SK-N-SH (cell line): ENCODE results near the gene ANKRD65. TPM values are rescaled to one million over a fixed set of nuclear protein-coding genes. Genes with fewer than 3 reads are reported as not detected.

Experiments used
- CTCF ChIA-PET: fragments of 300-600, 350-600 bp; formaldehyde crosslinking; extraction: SDS; loops from one replicate; lab custom pipeline; 2021; lab: Yijun Ruan, JAX
- POLR2A ChIA-PET: fragments of 350-600 bp; sonication (Branson Sonifier 250); formaldehyde crosslinking; extraction: SDS; loops from one replicate; lab custom pipeline; 2020; ENCODE audit warnings: antibody characterized with exemption, inconsistent platforms; lab: Yijun Ruan, JAX
- DNase-seq: peaks from one replicate; pipeline ENCODE4 v3.0.0; 2012
- H2AFZ ChIP-seq: fragments of 200-600 bp; sonication (generic); 2 replicates; pipeline ENCODE4 v1.8.1; 2016; ENCODE audit warnings: antibody characterized with exemption, mild to moderate bottlenecking, low read depth
- H3F3A ChIP-seq: fragments of 200-600 bp; sonication (generic); replicated peaks from 2 replicates; pipeline ENCODE3; 2016; ENCODE audit warnings: antibody characterized with exemption, mild to moderate bottlenecking; ENCODE audit not compliant: insufficient read depth
- H3K27ac ChIP-seq, 2 experiments: fragments of 200-500 bp in 1 of 2; fragments of 200-600 bp in 1 of 2; sonication (Bioruptor generic) in 1 of 2; sonication (generic), shearing (Covaris generic) in 1 of 2; 2 replicates each; pipeline versions ENCODE4 v1.5.1 to v1.6.1; 2014 to 2016; ENCODE audit warnings: low read depth in 2 of 2, inconsistent platforms in 1 of 2, low read length in 1 of 2, mild to moderate bottlenecking in 1 of 2, mixed read lengths in 1 of 2
- H3K27me3 ChIP-seq: fragments of 200-600 bp; sonication (generic), shearing (Covaris generic); 2 replicates; pipeline ENCODE4 v1.6.1; 2016; ENCODE audit warnings: mixed run types; ENCODE audit not compliant: insufficient read depth
- H3K36me3 ChIP-seq, 2 experiments: fragments of 200-500 bp in 1 of 2; fragments of 200-600 bp in 1 of 2; sonication (Bioruptor generic) in 1 of 2; sonication (generic) in 1 of 2; replicated peaks in 1 of 2; 2 replicates each; pipeline versions ENCODE3 to v1.5.1; 2014 to 2016; ENCODE audit warnings: low read length in 1 of 2, mild to moderate bottlenecking in 1 of 2; ENCODE audit not compliant: insufficient read depth in 2 of 2, control insufficient read depth in 1 of 2
- H3K4me1 ChIP-seq, 2 experiments: fragments of 200-500 bp in 1 of 2; fragments of 200-600 bp in 1 of 2; sonication (Bioruptor generic) in 1 of 2; sonication (generic), shearing (Covaris generic) in 1 of 2; 2 replicates each; pipeline versions ENCODE4 v1.5.1 to v1.6.1; 2014 to 2016; ENCODE audit warnings: low read depth in 1 of 2, low read length in 1 of 2, mixed run types in 1 of 2; ENCODE audit not compliant: insufficient read depth in 2 of 2, control insufficient read depth in 1 of 2
- H3K4me2 ChIP-seq: fragments of 200-600 bp; sonication (generic), shearing (Covaris generic); 2 replicates; pipeline ENCODE4 v1.6.1; 2017; ENCODE audit warnings: mixed run types
- H3K4me3 ChIP-seq, 2 experiments: fragments of 200-500 bp in 1 of 2; fragments of 200-600 bp in 1 of 2; sonication (Bioruptor generic) in 1 of 2; sonication (generic), shearing (Covaris generic) in 1 of 2; 2 replicates each; pipeline versions ENCODE4 v1.5.1 to v1.8.1; 2014 to 2016; ENCODE audit warnings: low read depth in 2 of 2, inconsistent platforms in 1 of 2, low read length in 1 of 2, mild to moderate bottlenecking in 1 of 2, mixed read lengths in 1 of 2, moderate library complexity in 1 of 2
- H3K79me2 ChIP-seq: fragments of 200-600 bp; sonication (generic); 2 replicates; pipeline ENCODE4 v1.8.1; 2017; ENCODE audit warnings: mild to moderate bottlenecking; ENCODE audit not compliant: insufficient read depth
- H3K9ac ChIP-seq: fragments of 200-600 bp; sonication (generic); 2 replicates; pipeline ENCODE4 v1.6.1; 2017; ENCODE audit warnings: mixed run types
- H3K9me2 ChIP-seq: fragments of 200-600 bp; sonication (generic); 2 replicates; pipeline ENCODE4 v1.6.1; 2017; ENCODE audit warnings: mixed run types
- H3K9me3 ChIP-seq: fragments of 200-600 bp; sonication (generic); 2 replicates; pipeline ENCODE4 v1.6.1; 2017; ENCODE audit warnings: mixed run types, mild to moderate bottlenecking, moderate library complexity
- H4K20me1 ChIP-seq: fragments of 200-600 bp; sonication (generic); 2 replicates; pipeline ENCODE4 v1.6.1; 2017; ENCODE audit warnings: mild to moderate bottlenecking, mixed run types; ENCODE audit not compliant: insufficient read depth
- CTCF ChIP-seq: fragments of 200-600 bp; sonication (generic); IDR thresholded peaks from 2 replicates; pipeline ENCODE4 v1.6.1; 2017; ENCODE audit warnings: antibody characterized with exemption, mild to moderate bottlenecking, moderate library complexity
- GABPA ChIP-seq: IDR thresholded peaks from 2 replicates; pipeline ENCODE4 v1.4.0; 2012; ENCODE audit warnings: low read depth, mild to moderate bottlenecking
- IRF3 ChIP-seq: fragments of 150-350 bp; IDR thresholded peaks from 2 replicates; pipeline ENCODE4 v1.6.1; 2016; ENCODE audit warnings: mild to moderate bottlenecking, low read depth, low read length
- NFIC ChIP-seq: IDR thresholded peaks from 2 replicates; pipeline ENCODE4 v1.4.0; 2012; ENCODE audit warnings: borderline replicate concordance
- NRF1 ChIP-seq: IDR thresholded peaks from 2 replicates; pipeline ENCODE4 v1.6.1; 2012; ENCODE audit warnings: low read depth, mild to moderate bottlenecking, low read length
- RXRA ChIP-seq: IDR thresholded peaks from 2 replicates; pipeline ENCODE4 v1.4.0; 2012; ENCODE audit warnings: low read depth, mild to moderate bottlenecking, borderline replicate concordance
- WGBS: methylation state at CpG from one replicate; pipeline ENCODE4 v1.1.6; 2017; ENCODE audit warnings: low lambda C conversion rate; 5-methylcytosine and 5-hydroxymethylcytosine counted together
- polyA plus RNA-seq, 3 experiments: library from polyadenylated mRNA; depleted of rRNA; stranded (reverse); fragments of >200 nt; gene quantifications; 2 replicates each; pipeline ENCODE4 v1.2.3, GENCODE V29; 2012
- TF ChIP-seq, protein P1 (sequence below): IDR thresholded peaks from 2 replicates; pipeline ENCODE4 v1.6.1; 2012; ENCODE audit warnings: mild to moderate bottlenecking, low read depth, low read length, moderate library complexity
- TF ChIP-seq, protein P2 (sequence below): IDR thresholded peaks from 2 replicates; pipeline ENCODE4; 2012

The ANKRD65 gene
- polyA plus RNA-seq, 1 of the 3 experiments (the other 2 are of a cell fraction), result 0.07 TPM

DNA sequence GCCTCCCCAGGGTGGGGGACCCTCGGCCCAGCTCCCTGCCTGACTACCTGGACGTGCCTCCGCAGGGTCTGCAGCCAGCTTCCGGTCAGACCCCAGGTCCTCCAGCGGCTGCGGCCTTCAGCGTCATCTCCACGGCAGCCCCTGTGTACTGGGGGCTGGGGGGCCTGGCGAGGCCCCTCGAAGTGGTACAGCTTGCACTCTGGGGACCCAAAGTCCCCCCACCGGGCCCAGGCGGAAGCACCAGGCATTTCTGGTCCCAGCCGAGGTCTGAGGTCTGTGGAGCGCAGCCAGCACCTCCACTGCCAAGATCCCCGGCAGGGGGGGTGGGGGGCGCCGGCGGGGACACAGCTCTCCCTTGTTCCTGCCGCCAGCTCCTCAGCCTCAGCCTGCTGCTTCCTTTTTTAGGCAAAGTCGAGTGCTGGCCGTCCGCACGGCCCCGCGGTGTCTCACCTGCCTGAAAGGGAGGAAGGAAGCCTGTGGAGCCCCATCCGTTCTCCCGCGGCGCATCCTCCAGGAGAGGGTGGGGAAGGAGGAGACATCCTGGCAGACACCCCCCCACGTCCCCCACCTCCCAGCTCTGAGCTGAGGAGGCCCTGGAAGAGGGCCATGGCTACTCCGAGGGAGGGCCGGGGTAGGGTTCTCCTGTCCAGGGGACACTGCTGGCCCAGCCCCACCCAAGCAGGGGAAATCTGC, 13.2 kb upstream of the ANKRD65 start:
- Histone ChIP-seq H2AFZ (no peak overlapping the region), H3K9me2 (no peaks in the 10 kb centered on the region), H3K79me2 (no peaks in the 10 kb centered on the region), H3K27ac (no peak overlapping the region), H3K9ac (no peak overlapping the region), H4K20me1 (no peaks in the 10 kb centered on the region), H3K27me3 (no peaks in the 10 kb centered on the region), H3K9me3 (no peaks in the 10 kb centered on the region), H3K36me3 (no peaks in the 10 kb centered on the region), H3K4me1 (peaks cover 0 to 28% of the 10 kb centered on the region in 2 experiments; a peak in 1 of 4 replicates), H3K4me3 (no peak overlapping the region), H3F3A (no peaks in the 10 kb centered on the region), H3K4me2 (no peak overlapping the region)
- DNase-seq, result peak; percentile 37
- ChIA-PET CTCF (interaction anchor here (1.2 kb wide), 1 partner anchor 59 kb away, joined by 3 read pairs; the partner anchor contains the start of gene AURKAIP1), POLR2A (interaction anchor here (1.3 kb wide), 1 partner anchor 27 kb away, joined by 3 read pairs; the partner anchor contains the start of gene MRPL20)
- TF ChIP-seq CTCF (no peak), GABPA (no peak), RXRA (no peak), NFIC (no peak), IRF3 (no peak), NRF1 (no peak)
- TF ChIP-seq, protein P1, sequence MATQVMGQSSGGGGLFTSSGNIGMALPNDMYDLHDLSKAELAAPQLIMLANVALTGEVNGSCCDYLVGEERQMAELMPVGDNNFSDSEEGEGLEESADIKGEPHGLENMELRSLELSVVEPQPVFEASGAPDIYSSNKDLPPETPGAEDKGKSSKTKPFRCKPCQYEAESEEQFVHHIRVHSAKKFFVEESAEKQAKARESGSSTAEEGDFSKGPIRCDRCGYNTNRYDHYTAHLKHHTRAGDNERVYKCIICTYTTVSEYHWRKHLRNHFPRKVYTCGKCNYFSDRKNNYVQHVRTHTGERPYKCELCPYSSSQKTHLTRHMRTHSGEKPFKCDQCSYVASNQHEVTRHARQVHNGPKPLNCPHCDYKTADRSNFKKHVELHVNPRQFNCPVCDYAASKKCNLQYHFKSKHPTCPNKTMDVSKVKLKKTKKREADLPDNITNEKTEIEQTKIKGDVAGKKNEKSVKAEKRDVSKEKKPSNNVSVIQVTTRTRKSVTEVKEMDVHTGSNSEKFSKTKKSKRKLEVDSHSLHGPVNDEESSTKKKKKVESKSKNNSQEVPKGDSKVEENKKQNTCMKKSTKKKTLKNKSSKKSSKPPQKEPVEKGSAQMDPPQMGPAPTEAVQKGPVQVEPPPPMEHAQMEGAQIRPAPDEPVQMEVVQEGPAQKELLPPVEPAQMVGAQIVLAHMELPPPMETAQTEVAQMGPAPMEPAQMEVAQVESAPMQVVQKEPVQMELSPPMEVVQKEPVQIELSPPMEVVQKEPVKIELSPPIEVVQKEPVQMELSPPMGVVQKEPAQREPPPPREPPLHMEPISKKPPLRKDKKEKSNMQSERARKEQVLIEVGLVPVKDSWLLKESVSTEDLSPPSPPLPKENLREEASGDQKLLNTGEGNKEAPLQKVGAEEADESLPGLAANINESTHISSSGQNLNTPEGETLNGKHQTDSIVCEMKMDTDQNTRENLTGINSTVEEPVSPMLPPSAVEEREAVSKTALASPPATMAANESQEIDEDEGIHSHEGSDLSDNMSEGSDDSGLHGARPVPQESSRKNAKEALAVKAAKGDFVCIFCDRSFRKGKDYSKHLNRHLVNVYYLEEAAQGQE, result no peak
- TF ChIP-seq, protein P2, sequence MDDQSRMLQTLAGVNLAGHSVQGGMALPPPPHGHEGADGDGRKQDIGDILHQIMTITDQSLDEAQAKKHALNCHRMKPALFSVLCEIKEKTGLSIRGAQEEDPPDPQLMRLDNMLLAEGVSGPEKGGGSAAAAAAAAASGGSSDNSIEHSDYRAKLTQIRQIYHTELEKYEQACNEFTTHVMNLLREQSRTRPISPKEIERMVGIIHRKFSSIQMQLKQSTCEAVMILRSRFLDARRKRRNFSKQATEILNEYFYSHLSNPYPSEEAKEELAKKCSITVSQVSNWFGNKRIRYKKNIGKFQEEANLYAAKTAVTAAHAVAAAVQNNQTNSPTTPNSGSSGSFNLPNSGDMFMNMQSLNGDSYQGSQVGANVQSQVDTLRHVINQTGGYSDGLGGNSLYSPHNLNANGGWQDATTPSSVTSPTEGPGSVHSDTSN, result no peak
- WGBS, result 83% methylated on average over 3 of the region's 32 CpGs
